GM12874 (cell line): ENCODE results near the gene HSD17B12.
A peak's percentile ranks its signal among the peaks of the same experiment; 100 is the strongest.

ENCODE experiments used
- TF ChIP-seq, protein P1 (sequence below): IDR thresholded peaks from 2 replicates; pipeline ENCODE4 v1.5.1; 2011; ENCODE audit warnings: low read depth, mild to moderate bottlenecking, control low read depth, low read length, moderate library complexity; ENCODE audit not compliant: insufficient read depth

The HSD17B12 gene

DNA sequence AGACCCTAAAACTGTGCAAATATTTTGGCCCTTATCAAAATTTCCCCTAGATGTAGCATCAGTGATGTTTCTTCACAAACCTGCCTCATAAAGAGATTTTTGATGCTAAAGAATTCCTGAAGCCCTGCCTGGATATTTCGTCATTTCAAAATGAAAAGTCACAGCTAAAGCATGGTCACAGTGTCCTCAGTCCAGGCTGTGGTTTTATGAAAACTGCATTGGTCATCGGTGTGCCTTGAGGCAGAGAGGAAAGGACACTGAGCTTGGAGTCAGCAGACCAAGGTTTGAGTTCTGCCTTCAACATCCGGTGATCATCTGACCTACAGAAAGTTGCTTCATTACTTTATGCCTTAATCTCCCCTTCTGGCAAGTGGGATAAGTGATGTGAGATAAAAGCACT lies 165.3 kb downstream of the HSD17B12 start:
- TF ChIP-seq, protein P1, sequence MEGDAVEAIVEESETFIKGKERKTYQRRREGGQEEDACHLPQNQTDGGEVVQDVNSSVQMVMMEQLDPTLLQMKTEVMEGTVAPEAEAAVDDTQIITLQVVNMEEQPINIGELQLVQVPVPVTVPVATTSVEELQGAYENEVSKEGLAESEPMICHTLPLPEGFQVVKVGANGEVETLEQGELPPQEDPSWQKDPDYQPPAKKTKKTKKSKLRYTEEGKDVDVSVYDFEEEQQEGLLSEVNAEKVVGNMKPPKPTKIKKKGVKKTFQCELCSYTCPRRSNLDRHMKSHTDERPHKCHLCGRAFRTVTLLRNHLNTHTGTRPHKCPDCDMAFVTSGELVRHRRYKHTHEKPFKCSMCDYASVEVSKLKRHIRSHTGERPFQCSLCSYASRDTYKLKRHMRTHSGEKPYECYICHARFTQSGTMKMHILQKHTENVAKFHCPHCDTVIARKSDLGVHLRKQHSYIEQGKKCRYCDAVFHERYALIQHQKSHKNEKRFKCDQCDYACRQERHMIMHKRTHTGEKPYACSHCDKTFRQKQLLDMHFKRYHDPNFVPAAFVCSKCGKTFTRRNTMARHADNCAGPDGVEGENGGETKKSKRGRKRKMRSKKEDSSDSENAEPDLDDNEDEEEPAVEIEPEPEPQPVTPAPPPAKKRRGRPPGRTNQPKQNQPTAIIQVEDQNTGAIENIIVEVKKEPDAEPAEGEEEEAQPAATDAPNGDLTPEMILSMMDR = no peak

DNA sequence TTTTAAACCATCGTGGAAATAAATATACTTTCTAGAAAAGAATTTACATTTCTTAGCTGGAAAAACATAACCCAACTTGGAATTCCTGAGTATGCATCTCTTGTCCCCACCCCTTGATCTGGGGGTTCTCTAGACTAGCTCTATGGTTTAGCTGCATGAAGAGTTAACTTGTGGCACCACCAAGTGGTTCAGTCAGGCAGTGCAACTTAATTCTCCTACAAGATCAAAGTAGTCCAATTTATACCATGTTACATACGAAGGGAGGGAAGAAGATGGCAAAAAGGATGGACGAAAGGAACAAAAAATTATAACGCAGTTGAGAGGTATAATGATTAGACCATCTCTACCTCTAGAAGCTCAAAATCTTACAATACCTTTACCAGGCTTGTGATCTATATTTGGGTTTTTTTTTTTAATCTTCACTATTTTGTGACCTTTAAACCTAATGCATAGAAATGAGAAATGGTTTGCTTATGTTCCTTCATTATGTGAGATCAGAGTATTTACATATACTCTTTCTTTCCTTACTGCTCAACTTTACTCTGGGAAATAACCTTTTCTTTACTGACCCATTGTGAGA lies 171.6 kb downstream of the HSD17B12 start:
- TF ChIP-seq, protein P1 = peak; percentile 62

DNA sequence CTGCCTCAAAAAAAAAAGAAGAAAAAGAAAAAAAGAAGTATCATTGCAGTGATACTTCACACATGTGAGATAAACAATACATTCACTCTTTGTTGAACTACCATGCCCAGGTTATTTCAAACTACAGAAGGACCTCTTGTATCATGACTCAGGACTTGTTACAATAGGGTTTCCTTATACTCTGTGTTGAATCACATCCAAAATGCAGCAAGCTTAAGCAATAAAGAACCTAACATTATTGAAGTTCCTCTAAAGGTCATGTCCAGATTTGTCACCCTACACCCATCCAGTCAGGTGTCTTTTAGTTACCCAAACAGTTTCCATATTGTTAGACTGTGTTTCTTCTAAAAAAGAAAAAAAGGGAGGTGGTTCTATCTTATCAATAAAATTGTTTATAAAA lies 173.2 kb downstream of the HSD17B12 start:
- TF ChIP-seq, protein P1 = no peak

DNA sequence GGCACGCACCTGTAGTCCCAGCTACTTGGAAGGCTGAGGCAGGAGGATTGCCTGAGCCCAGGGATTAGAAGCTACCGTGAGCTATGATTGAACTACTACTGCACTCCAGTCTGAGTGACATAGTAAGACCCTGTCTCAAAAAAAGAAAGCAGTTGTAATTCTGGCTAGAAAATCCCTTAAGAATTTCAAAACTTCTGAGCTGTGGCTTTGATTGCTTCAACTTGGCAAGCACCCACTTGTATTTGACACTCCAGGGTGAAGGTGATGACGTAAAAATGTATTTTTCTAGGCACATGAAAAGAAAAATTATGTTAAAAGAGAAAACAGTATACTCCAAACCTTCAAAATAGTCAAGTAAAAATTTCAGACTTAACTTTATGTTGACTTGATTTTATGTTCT lies 176.5 kb downstream of the HSD17B12 start:
- TF ChIP-seq, protein P1 = no peak

DNA sequence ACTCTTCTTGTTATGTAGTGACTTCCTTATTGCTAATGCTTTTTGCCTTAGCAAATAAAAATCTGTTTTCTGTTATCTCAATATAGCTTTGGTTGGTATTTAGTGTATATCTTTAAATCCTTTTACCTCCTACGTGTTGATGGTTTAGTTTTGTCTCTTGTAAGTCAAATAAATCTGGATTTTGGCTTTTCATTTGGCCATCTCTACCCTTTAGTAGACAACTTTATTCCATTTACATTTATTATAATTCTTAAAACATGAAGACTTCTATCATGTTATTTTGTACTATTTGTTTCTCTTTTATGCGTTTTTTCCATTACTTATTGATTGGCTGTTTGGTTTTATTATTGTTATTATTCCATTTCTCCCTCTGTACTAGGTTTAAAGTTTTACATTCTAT lies 180.6 kb downstream of the HSD17B12 start:
- TF ChIP-seq, protein P1 = no peak

DNA sequence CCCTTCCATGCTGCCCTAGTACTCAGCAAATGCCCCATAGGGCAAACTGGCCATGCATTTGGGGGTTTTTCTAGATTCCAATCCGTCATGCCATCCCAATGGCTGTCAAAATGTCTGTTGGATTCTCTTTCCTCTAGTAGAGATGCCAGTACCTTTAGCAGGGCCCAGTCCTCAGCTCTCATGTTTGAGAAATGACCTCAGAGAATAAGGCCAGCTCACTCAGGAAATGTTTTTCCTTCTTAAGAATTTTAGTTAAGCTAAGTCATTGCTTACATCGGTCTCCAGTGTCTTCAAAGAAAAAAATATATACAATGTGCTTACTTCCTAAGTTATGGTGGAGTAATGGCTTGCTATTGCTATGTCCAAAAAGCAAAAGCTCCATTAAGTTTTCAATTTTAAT lies 186.0 kb downstream of the HSD17B12 start:
- TF ChIP-seq, protein P1 = no peak

DNA sequence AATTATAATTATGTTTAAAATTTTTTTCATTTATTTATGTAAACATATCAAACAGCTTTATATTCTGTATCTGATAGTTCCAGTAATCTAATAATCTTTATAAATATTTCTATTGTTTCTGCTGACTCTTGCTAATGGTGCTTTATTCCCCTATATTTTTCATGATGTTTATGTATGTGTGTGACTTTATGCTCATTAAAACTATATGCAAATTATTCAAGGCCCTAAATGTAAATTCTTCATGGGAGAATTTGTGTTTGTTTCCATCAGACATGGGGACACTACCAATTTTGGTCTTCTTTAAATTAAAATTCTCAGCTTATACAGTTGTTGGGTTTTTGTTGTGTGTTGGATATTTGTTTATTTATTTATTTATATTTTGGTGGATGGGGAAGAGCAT lies 186.4 kb downstream of the HSD17B12 start:
- TF ChIP-seq, protein P1 = no peak
